H1 (cell line): ENCODE data around the gene ZNF273.

Experiments
- EZH2 ChIP-seq: fragments of 200-600 bp; sonication (generic); IDR thresholded peaks from 2 replicates; pipeline ENCODE4 v1.7.1; 2012; ENCODE audit warnings: low read depth, mild to moderate bottlenecking, moderate library complexity, low read length, inconsistent platforms; ENCODE audit not compliant: severe bottlenecking
- MAX ChIP-seq: IDR thresholded peaks from 2 replicates; pipeline ENCODE4 v1.6.1; 2012; ENCODE audit warnings: inconsistent platforms
- POLR2A ChIP-seq, 2 experiments: IDR thresholded peaks; 1 replicate in 1 of 2; 2 replicates in 1 of 2; pipeline ENCODE4 v1.6.1; 2011; ENCODE audit warnings: low read depth in 2 of 2, low read length in 2 of 2, mild to moderate bottlenecking in 2 of 2; ENCODE audit errors: control extremely low read depth in 1 of 2
- SP1 ChIP-seq: IDR thresholded peaks from 2 replicates; pipeline ENCODE4 v1.6.1; 2011; ENCODE audit warnings: low read depth, low read length
- SRF ChIP-seq: IDR thresholded peaks from 2 replicates; pipeline ENCODE4 v1.6.1; 2011; ENCODE audit warnings: mild to moderate bottlenecking, low read depth, low read length, moderate library complexity
- TCF12 ChIP-seq: IDR thresholded peaks from 2 replicates; pipeline ENCODE4 v1.6.1; 2011; ENCODE audit warnings: low read depth, mild to moderate bottlenecking, low read length
- USF2 ChIP-seq: IDR thresholded peaks from 2 replicates; pipeline ENCODE4 v1.6.1; 2011; ENCODE audit warnings: low read length, improper control_type of control experiment
- ZNF274 ChIP-seq: IDR thresholded peaks from 2 replicates; pipeline ENCODE4 v1.7.0; 2012; ENCODE audit warnings: low read length, borderline replicate concordance; ENCODE audit errors: extremely low read depth

GRCh38 chr7:64879800-64880199 is 23.3 kb upstream of the ZNF273 start:
- TF ChIP-seq SP1, result no peak
- TF ChIP-seq POLR2A (IDR thresholded peaks at IDR 0.05; ENCODE audit: control extremely low read depth in 1 of 2, low read depth in 2 of 2, low read length in 2 of 2), result no peak
- no peak for TF ChIP-seq MAX
- no peak for TF ChIP-seq ZNF274
- TF ChIP-seq EZH2, result no peak
- no peak for TF ChIP-seq TCF12
- TF ChIP-seq SRF, result no peak
- TF ChIP-seq USF2, result no peak
